AG09319 (cell line): ENCODE data around the gene SLC24A4.

Experiments
- DNase-seq: peaks from one replicate; pipeline ENCODE4 v3.0.0-alpha.2; 2010; ENCODE audit warnings: low read depth; ENCODE audit errors: extremely low read depth
- CTCF ChIP-seq: IDR thresholded peaks from 2 replicates; pipeline ENCODE4 v1.5.1; 2011; ENCODE audit warnings: low read depth, mild to moderate bottlenecking, inconsistent platforms, low read length, moderate library complexity

The SLC24A4 gene

GRCh38 chr14:92334050-92334449, 11.1 kb downstream of the SLC24A4 start:
- TF ChIP-seq CTCF, result no peak
- no peak for DNase-seq

GRCh38 chr14:92336363-92336762, 13.4 kb downstream of the SLC24A4 start:
- no peak for TF ChIP-seq CTCF
- no peak for DNase-seq

- no peak for DNase-seq
Measured at GRCh38 chr14:92339426-92339825, 16.5 kb downstream of the SLC24A4 start.

GRCh38 chr14:92340071-92340470, 17.1 kb downstream of the SLC24A4 start:
- no peak for DNase-seq
- TF ChIP-seq CTCF, result no peak

More at GRCh38 chr14:92339426-92339825, 16.5 kb downstream of the SLC24A4 start:
- TF ChIP-seq CTCF, result no peak

- no peak for TF ChIP-seq CTCF
- DNase-seq, result no peak
Measured at GRCh38 chr14:92340931-92341330, 18.0 kb downstream of the SLC24A4 start.

- DNase-seq, result no peak
- no peak for TF ChIP-seq CTCF
Measured at GRCh38 chr14:92341791-92342190, 18.8 kb downstream of the SLC24A4 start.

- no peak for TF ChIP-seq CTCF
Measured at GRCh38 chr14:92348154-92348553, 25.2 kb downstream of the SLC24A4 start.

More at GRCh38 chr14:92348154-92348553, 25.2 kb downstream of the SLC24A4 start:
- DNase-seq, result no peak
